Neural progenitor cell (in vitro differentiated cells): ENCODE results near the gene LDLRAD4. TPM values are rescaled to one million over a fixed set of nuclear protein-coding genes. Genes with fewer than 3 reads are reported as not detected.

Source experiments
- DNase-seq: peaks from one replicate; pipeline ENCODE4 v3.0.0-alpha.2; 2016; ENCODE audit warnings: low spot score
- H2AFZ ChIP-seq: fragments of 200-600 bp; sonication (generic); replicated peaks from 2 replicates; pipeline ENCODE4 v1.6.1; 2016; ENCODE audit warnings: antibody characterized with exemption
- H3F3A ChIP-seq: fragments of 200-600 bp; sonication (generic); 2 replicates; pipeline ENCODE4 v1.6.1; 2016; ENCODE audit warnings: antibody characterized with exemption, low read depth
- H3K27ac ChIP-seq: fragments of 200-600 bp; sonication (generic); 2 replicates; pipeline ENCODE4 v1.5.1; 2016; ENCODE audit warnings: mild to moderate bottlenecking
- H3K27me3 ChIP-seq: fragments of 200-600 bp; sonication (generic); 2 replicates; pipeline ENCODE4 v1.6.1; 2016; ENCODE audit warnings: mild to moderate bottlenecking, moderate library complexity
- H3K36me3 ChIP-seq: fragments of 200-600 bp; sonication (generic); 2 replicates; pipeline ENCODE4 v1.5.1; 2016
- H3K4me1 ChIP-seq: fragments of 200-600 bp; sonication (generic); 2 replicates; pipeline ENCODE4 v1.6.1; 2016; ENCODE audit warnings: mixed run types
- H3K4me2 ChIP-seq: fragments of 200-600 bp; sonication (generic); 2 replicates; pipeline ENCODE4 v1.6.1; 2016
- H3K4me3 ChIP-seq: fragments of 200-600 bp; sonication (generic); 2 replicates; pipeline ENCODE4 v1.5.1; 2016
- H3K79me2 ChIP-seq: fragments of 200-600 bp; sonication (generic); 2 replicates; pipeline ENCODE4 v1.6.1; 2016; ENCODE audit warnings: low read depth
- H3K9ac ChIP-seq: fragments of 200-600 bp; sonication (generic); 2 replicates; pipeline ENCODE4 v1.6.1; 2016
- H3K9me3 ChIP-seq: fragments of 200-600 bp; sonication (generic); 2 replicates; pipeline ENCODE4 v1.5.1; 2016; ENCODE audit warnings: low read depth
- H4K20me1 ChIP-seq: fragments of 200-600 bp; sonication (generic); 2 replicates; pipeline ENCODE4 v1.6.1; 2016; ENCODE audit warnings: low read depth
- H3K27ac Mint-ChIP-seq: 3 replicates; pipeline ENCODE4 v1.8.0; 2021; ENCODE audit warnings: mixed read lengths
- H3K27me3 Mint-ChIP-seq: 2 replicates; pipeline ENCODE4 v1.8.0; 2022; ENCODE audit warnings: low read depth, mild to moderate bottlenecking, inconsistent platforms, moderate library complexity, mixed read lengths; ENCODE audit not compliant: insufficient read depth
- H3K36me3 Mint-ChIP-seq: 3 replicates; pipeline ENCODE4 v1.8.0; 2021; ENCODE audit warnings: mixed read lengths
- H3K4me1 Mint-ChIP-seq: 3 replicates; pipeline ENCODE4 v1.8.0; 2021; ENCODE audit warnings: mixed read lengths
- H3K4me3 Mint-ChIP-seq: 3 replicates; pipeline ENCODE4 v1.8.0; 2021; ENCODE audit warnings: mild to moderate bottlenecking, moderate library complexity, mixed read lengths
- H3K9me3 Mint-ChIP-seq: 3 replicates; pipeline ENCODE4 v1.8.0; 2020; ENCODE audit warnings: mixed read lengths
- CTCF ChIP-seq: fragments of 200-600 bp; sonication (generic); IDR thresholded peaks from 2 replicates; pipeline ENCODE4 v1.5.1; 2017; ENCODE audit warnings: antibody characterized with exemption, mild to moderate bottlenecking
- EZH2 ChIP-seq: fragments of 200-600 bp; sonication (generic); IDR thresholded peaks from 2 replicates; pipeline ENCODE4 v1.6.1; 2017; ENCODE audit warnings: antibody characterized with exemption, mild to moderate bottlenecking, moderate library complexity
- EZH2phosphoT487 ChIP-seq: fragments of 200-600 bp; sonication (generic); IDR thresholded peaks from 2 replicates; pipeline ENCODE4 v1.6.1; 2017; ENCODE audit warnings: antibody characterized with exemption
- total RNA-seq: library from RNA; depleted of rRNA; stranded (reverse); fragments of >200 nt; gene quantifications from 2 replicates; pipeline ENCODE4 v1.2.3, GENCODE V29; 2015; ENCODE audit warnings: low replicate concordance

Gene LDLRAD4
- total RNA-seq, 1 donor from 2014 or later: 0.65 TPM

GRCh38 chr18:13449651-13450050 lies 231.1 kb downstream of the LDLRAD4 start:
- DNase-seq: no peak
- Histone ChIP-seq H3K4me3 (no peak overlapping the region), H3K9me3 (no peaks in the 10 kb centered on the region), H3K4me1 (peaks cover 28% of the 10 kb centered on the region), H3K27ac (no peak overlapping the region), H3K79me2 (no peaks in the 10 kb centered on the region), H3K27me3 (peaks cover 91% of the 10 kb centered on the region), H3K36me3 (no peaks in the 10 kb centered on the region), H3F3A (peaks cover 11% of the 10 kb centered on the region), H2AFZ (no peak overlapping the region), H3K9ac (no peak overlapping the region), H3K4me2 (no peak overlapping the region), H4K20me1 (peaks cover 17% of the 10 kb centered on the region)
- Mint-ChIP-seq H3K27ac (no peak overlapping the region), H3K27me3 (peaks cover 7% of the 10 kb centered on the region), H3K4me1 (peaks cover 34% of the 10 kb centered on the region), H3K4me3 (no peak overlapping the region), H3K9me3 (no peaks in the 10 kb centered on the region), H3K36me3 (no peaks in the 10 kb centered on the region)
- TF ChIP-seq EZH2phosphoT487: no peak
- no peak for TF ChIP-seq CTCF
- no peak for TF ChIP-seq EZH2

DNA sequence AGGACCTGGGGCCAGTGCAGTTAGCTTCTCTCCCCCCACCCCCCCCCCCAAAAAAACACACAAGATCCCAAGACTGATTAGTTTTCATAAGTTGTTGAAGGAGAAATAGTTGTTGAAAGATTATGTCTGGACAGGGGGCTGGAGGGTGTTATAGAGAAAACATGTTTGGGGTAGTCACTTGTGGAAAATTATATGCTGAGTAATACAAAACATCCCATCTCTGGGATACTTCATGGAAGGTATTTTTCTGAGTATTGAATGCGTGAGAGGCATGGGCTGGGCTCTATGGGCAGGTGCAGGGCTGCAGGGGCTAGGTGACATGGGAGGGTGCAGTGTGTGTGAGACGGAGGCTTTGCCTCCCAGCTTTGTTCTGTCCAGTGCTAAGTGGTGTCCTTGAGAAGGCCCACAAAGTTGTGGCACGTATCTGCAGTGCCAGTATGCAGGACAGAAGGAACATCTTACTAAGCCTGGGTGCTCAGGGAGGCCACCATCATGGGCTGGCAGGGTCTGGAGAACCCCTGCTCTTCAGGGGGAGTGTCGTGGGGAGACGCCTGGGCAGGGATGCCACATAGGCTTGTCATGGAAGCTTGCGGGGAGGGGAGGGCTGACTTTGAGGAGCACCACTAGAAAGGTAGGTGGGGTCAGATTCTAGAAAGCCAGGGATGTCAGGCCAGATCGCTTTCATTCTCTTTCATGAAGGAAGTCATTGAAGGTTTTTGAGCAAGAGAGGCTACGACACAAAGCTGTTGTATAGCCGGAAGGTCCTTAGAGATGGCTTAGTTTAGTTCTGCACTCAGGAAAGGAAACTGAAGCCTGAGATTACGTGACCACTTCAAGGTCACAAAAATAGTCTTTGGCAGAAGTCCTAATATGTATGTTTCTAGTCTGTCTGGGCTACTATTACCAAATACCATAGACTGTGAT lies 232.0 kb downstream of the LDLRAD4 start:
- no peaks in the 10 kb centered on the region for H3K36me3 ChIP-seq
- H3K27me3 ChIP-seq: peaks cover 91% of the 10 kb centered on the region
- no peak overlapping the region for H3K27ac ChIP-seq
- no peak overlapping the region for H3K4me3 ChIP-seq
- Mint-ChIP-seq H3K36me3 (no peaks in the 10 kb centered on the region), H3K4me3 (no peak overlapping the region), H3K27ac (no peak overlapping the region), H3K9me3 (no peaks in the 10 kb centered on the region), H3K4me1 (peaks cover 34% of the 10 kb centered on the region), H3K27me3 (peaks cover 11% of the 10 kb centered on the region)
- peaks cover 11% of the 10 kb centered on the region for H3F3A ChIP-seq
- no peak for DNase-seq
- H3K9ac ChIP-seq: no peak overlapping the region
- no peaks in the 10 kb centered on the region for H3K79me2 ChIP-seq
- peaks cover 17% of the 10 kb centered on the region for H4K20me1 ChIP-seq
- TF ChIP-seq EZH2phosphoT487 (no peak), CTCF (no peak), EZH2 (no peak)
- peaks cover 28% of the 10 kb centered on the region for H3K4me1 ChIP-seq
- no peak overlapping the region for H2AFZ ChIP-seq
- no peaks in the 10 kb centered on the region for H3K9me3 ChIP-seq
- no peak overlapping the region for H3K4me2 ChIP-seq

- Histone ChIP-seq H2AFZ (no peak overlapping the region), H3K9ac (no peak overlapping the region), H4K20me1 (peaks cover 14% of the 10 kb centered on the region), H3K9me3 (no peaks in the 10 kb centered on the region), H3K27me3 (peaks cover 85% of the 10 kb centered on the region), H3K4me2 (no peak overlapping the region), H3K27ac (no peak overlapping the region), H3K4me3 (no peak overlapping the region), H3K79me2 (no peaks in the 10 kb centered on the region), H3K36me3 (no peaks in the 10 kb centered on the region), H3K4me1 (peaks cover 27% of the 10 kb centered on the region), H3F3A (peaks cover 11% of the 10 kb centered on the region)
- no peak for TF ChIP-seq CTCF
- TF ChIP-seq EZH2phosphoT487: no peak
- no peak for TF ChIP-seq EZH2
- Mint-ChIP-seq H3K27ac (no peak overlapping the region), H3K27me3 (peaks cover 11% of the 10 kb centered on the region), H3K4me1 (peaks cover 34% of the 10 kb centered on the region), H3K36me3 (no peaks in the 10 kb centered on the region), H3K9me3 (no peaks in the 10 kb centered on the region), H3K4me3 (no peak overlapping the region)
- no peak for DNase-seq
Observed at GRCh38 chr18:13451213-13451540, 232.6 kb downstream of the LDLRAD4 start.
